SK-N-SH (cell line): ENCODE data around the gene DCAF5. TPM values are rescaled to one million over a fixed set of nuclear protein-coding genes. Genes with fewer than 3 reads are reported as not detected.
A peak's percentile ranks its signal among the peaks of the same experiment; 100 is the strongest.

Experiments
- CTCF ChIA-PET: fragments of 300-600, 350-600 bp; formaldehyde crosslinking; extraction: SDS; loops from one replicate; lab custom pipeline; 2021; lab: Yijun Ruan, JAX
- POLR2A ChIA-PET: fragments of 350-600 bp; sonication (Branson Sonifier 250); formaldehyde crosslinking; extraction: SDS; loops from one replicate; lab custom pipeline; 2020; ENCODE audit warnings: antibody characterized with exemption, inconsistent platforms; lab: Yijun Ruan, JAX
- DNase-seq: peaks from one replicate; pipeline ENCODE4 v3.0.0; 2012
- H2AFZ ChIP-seq: fragments of 200-600 bp; sonication (generic); 2 replicates; pipeline ENCODE4 v1.8.1; 2016; ENCODE audit warnings: antibody characterized with exemption, mild to moderate bottlenecking, low read depth
- H3F3A ChIP-seq: fragments of 200-600 bp; sonication (generic); replicated peaks from 2 replicates; pipeline ENCODE3; 2016; ENCODE audit warnings: antibody characterized with exemption, mild to moderate bottlenecking; ENCODE audit not compliant: insufficient read depth
- H3K27ac ChIP-seq, 2 experiments: fragments of 200-500 bp in 1 of 2; fragments of 200-600 bp in 1 of 2; sonication (Bioruptor generic) in 1 of 2; sonication (generic), shearing (Covaris generic) in 1 of 2; 2 replicates each; pipeline versions ENCODE4 v1.5.1 to v1.6.1; 2014 to 2016; ENCODE audit warnings: low read depth in 2 of 2, inconsistent platforms in 1 of 2, low read length in 1 of 2, mild to moderate bottlenecking in 1 of 2, mixed read lengths in 1 of 2
- H3K27me3 ChIP-seq: fragments of 200-600 bp; sonication (generic), shearing (Covaris generic); 2 replicates; pipeline ENCODE4 v1.6.1; 2016; ENCODE audit warnings: mixed run types; ENCODE audit not compliant: insufficient read depth
- H3K36me3 ChIP-seq, 2 experiments: fragments of 200-500 bp in 1 of 2; fragments of 200-600 bp in 1 of 2; sonication (Bioruptor generic) in 1 of 2; sonication (generic) in 1 of 2; replicated peaks in 1 of 2; 2 replicates each; pipeline versions ENCODE3 to v1.5.1; 2014 to 2016; ENCODE audit warnings: low read length in 1 of 2, mild to moderate bottlenecking in 1 of 2; ENCODE audit not compliant: insufficient read depth in 2 of 2, control insufficient read depth in 1 of 2
- H3K4me1 ChIP-seq, 2 experiments: fragments of 200-500 bp in 1 of 2; fragments of 200-600 bp in 1 of 2; sonication (Bioruptor generic) in 1 of 2; sonication (generic), shearing (Covaris generic) in 1 of 2; 2 replicates each; pipeline versions ENCODE4 v1.5.1 to v1.6.1; 2014 to 2016; ENCODE audit warnings: low read depth in 1 of 2, low read length in 1 of 2, mixed run types in 1 of 2; ENCODE audit not compliant: insufficient read depth in 2 of 2, control insufficient read depth in 1 of 2
- H3K4me2 ChIP-seq: fragments of 200-600 bp; sonication (generic), shearing (Covaris generic); 2 replicates; pipeline ENCODE4 v1.6.1; 2017; ENCODE audit warnings: mixed run types
- H3K4me3 ChIP-seq, 2 experiments: fragments of 200-500 bp in 1 of 2; fragments of 200-600 bp in 1 of 2; sonication (Bioruptor generic) in 1 of 2; sonication (generic), shearing (Covaris generic) in 1 of 2; 2 replicates each; pipeline versions ENCODE4 v1.5.1 to v1.8.1; 2014 to 2016; ENCODE audit warnings: low read depth in 2 of 2, inconsistent platforms in 1 of 2, low read length in 1 of 2, mild to moderate bottlenecking in 1 of 2, mixed read lengths in 1 of 2, moderate library complexity in 1 of 2
- H3K79me2 ChIP-seq: fragments of 200-600 bp; sonication (generic); 2 replicates; pipeline ENCODE4 v1.8.1; 2017; ENCODE audit warnings: mild to moderate bottlenecking; ENCODE audit not compliant: insufficient read depth
- H3K9ac ChIP-seq: fragments of 200-600 bp; sonication (generic); 2 replicates; pipeline ENCODE4 v1.6.1; 2017; ENCODE audit warnings: mixed run types
- H3K9me2 ChIP-seq: fragments of 200-600 bp; sonication (generic); 2 replicates; pipeline ENCODE4 v1.6.1; 2017; ENCODE audit warnings: mixed run types
- H3K9me3 ChIP-seq: fragments of 200-600 bp; sonication (generic); 2 replicates; pipeline ENCODE4 v1.6.1; 2017; ENCODE audit warnings: mixed run types, mild to moderate bottlenecking, moderate library complexity
- H4K20me1 ChIP-seq: fragments of 200-600 bp; sonication (generic); 2 replicates; pipeline ENCODE4 v1.6.1; 2017; ENCODE audit warnings: mild to moderate bottlenecking, mixed run types; ENCODE audit not compliant: insufficient read depth
- CHD2 ChIP-seq: fragments of 150-350 bp; IDR thresholded peaks from 2 replicates; pipeline ENCODE4 v1.6.1; 2018; ENCODE audit warnings: low read length; ENCODE audit not compliant: partially characterized antibody
- ELF1 ChIP-seq: IDR thresholded peaks from 2 replicates; pipeline ENCODE4 v1.4.0; 2012
- EP300 ChIP-seq, 2 experiments: IDR thresholded peaks; 2 replicates each; pipeline versions ENCODE4 v1.4.0 to v1.6.1; 2012; ENCODE audit warnings: borderline replicate concordance in 1 of 2, low read depth in 1 of 2, low read length in 1 of 2
- FOXM1 ChIP-seq: IDR thresholded peaks from 2 replicates; pipeline ENCODE4 v1.4.0; 2012; ENCODE audit warnings: low read depth, mild to moderate bottlenecking
- GATA2 ChIP-seq: sonication (generic); formaldehyde crosslinking; IDR thresholded peaks from 2 replicates; pipeline ENCODE4 v1.5.0; 2020; ENCODE audit warnings: mild to moderate bottlenecking, missing genetic modification reagents
- IRF3 ChIP-seq: fragments of 150-350 bp; IDR thresholded peaks from 2 replicates; pipeline ENCODE4 v1.6.1; 2016; ENCODE audit warnings: mild to moderate bottlenecking, low read depth, low read length
- JUND ChIP-seq: IDR thresholded peaks from 2 replicates; pipeline ENCODE4 v1.4.0; 2012
- MAX ChIP-seq: IDR thresholded peaks from 2 replicates; pipeline ENCODE4 v1.4.0; 2012; ENCODE audit warnings: low read depth
- MXI1 ChIP-seq: IDR thresholded peaks from 2 replicates; pipeline ENCODE4 v1.6.1; 2012; ENCODE audit warnings: mild to moderate bottlenecking, low read depth, low read length, improper control_type of control experiment
- NFIC ChIP-seq: IDR thresholded peaks from 2 replicates; pipeline ENCODE4 v1.4.0; 2012; ENCODE audit warnings: borderline replicate concordance
- PBX3 ChIP-seq: IDR thresholded peaks from 2 replicates; pipeline ENCODE4; 2012
- RAD21 ChIP-seq: IDR thresholded peaks from 2 replicates; pipeline ENCODE4 v1.6.1; 2012; ENCODE audit warnings: mild to moderate bottlenecking, low read length
- RCOR1 ChIP-seq: fragments of 150-350 bp; IDR thresholded peaks from 2 replicates; pipeline ENCODE4 v1.6.1; 2017; ENCODE audit warnings: antibody characterized with exemption, low read length
- RXRA ChIP-seq: IDR thresholded peaks from 2 replicates; pipeline ENCODE4 v1.4.0; 2012; ENCODE audit warnings: low read depth, mild to moderate bottlenecking, borderline replicate concordance
- SIN3A ChIP-seq: IDR thresholded peaks from 2 replicates; pipeline ENCODE4 v1.6.1; 2012; ENCODE audit warnings: low read depth, mild to moderate bottlenecking, low read length, moderate library complexity, borderline replicate concordance
- TAF1 ChIP-seq: IDR thresholded peaks from 2 replicates; pipeline ENCODE4 v1.6.1; 2012; ENCODE audit warnings: low read depth, mild to moderate bottlenecking, low read length, moderate library complexity, borderline replicate concordance
- TCF12 ChIP-seq: IDR thresholded peaks from 2 replicates; pipeline ENCODE4 v1.4.0; 2012
- USF2 ChIP-seq: fragments of 150-350 bp; IDR thresholded peaks from 2 replicates; pipeline ENCODE4 v1.6.1; 2017; ENCODE audit warnings: antibody characterized with exemption, low read length, low read depth, borderline replicate concordance
- YY1 ChIP-seq: IDR thresholded peaks from 2 replicates; pipeline ENCODE4 v1.4.0; 2012; ENCODE audit warnings: low read depth, mild to moderate bottlenecking
- WGBS: methylation state at CpG from one replicate; pipeline ENCODE4 v1.1.6; 2017; ENCODE audit warnings: low lambda C conversion rate; 5-methylcytosine and 5-hydroxymethylcytosine counted together
- polyA plus RNA-seq, 3 experiments: library from polyadenylated mRNA; depleted of rRNA; stranded (reverse); fragments of >200 nt; gene quantifications; 2 replicates each; pipeline ENCODE4 v1.2.3, GENCODE V29; 2012

The DCAF5 gene
- polyA plus RNA-seq, 1 of the 3 experiments (the other 2 are of a cell fraction): 26.7 TPM

GRCh38 chr14:69013943-69014782 lies 138.8 kb downstream of the DCAF5 start:
- peak overlapping the region; percentile 28; the same call in 1 of the 2 replicates for H3K4me2 ChIP-seq
- peak overlapping the region; percentile 48; the same call in 1 of the 2 replicates for H2AFZ ChIP-seq
- H4K20me1 ChIP-seq: no peaks in the 10 kb centered on the region
- H3K4me3 ChIP-seq: no peak overlapping the region
- ChIA-PET CTCF (interaction anchor here (0.9 to 1.7 kb wide), 6 partner anchors 10 to 103 kb away, joined by 3 to 5 read pairs (median 4); no protein-coding TSS in a partner anchor), POLR2A (interaction anchor here (1.0 to 1.1 kb wide), 2 partner anchors 24 to 92 kb away, joined by 4 read pairs; no protein-coding TSS in a partner anchor)
- H3K9me3 ChIP-seq: no peaks in the 10 kb centered on the region
- H3K9ac ChIP-seq: no peak overlapping the region
- no peaks in the 10 kb centered on the region for H3K9me2 ChIP-seq
- WGBS: 60% methylated on average over 6 of the region's 12 CpGs
- peaks cover 4% of the 10 kb centered on the region for H3F3A ChIP-seq
- peak overlapping the region in 1 of 2 experiments; percentile 29; a peak in 2 of 4 replicates for H3K27ac ChIP-seq
- peaks cover 8 to 16% of the 10 kb centered on the region in 2 experiments; a peak in 2 of 4 replicates for H3K4me1 ChIP-seq
- no peaks in the 10 kb centered on the region for H3K27me3 ChIP-seq
- DNase-seq: peak; percentile 69
- peak; percentile 83 for TF ChIP-seq GATA2
- TF ChIP-seq EP300 (IDR thresholded peaks at IDR 0.05; ENCODE audit: borderline replicate concordance in 1 of 2, low read depth in 1 of 2, low read length in 1 of 2): peak in 1 of 2 experiments; percentile 77; a peak in 2 of 4 replicates
- no peak for TF ChIP-seq MAX
- TF ChIP-seq CHD2: peak; percentile 56
- no peak for TF ChIP-seq YY1
- no peak; the same call in 1 of the 2 replicates for TF ChIP-seq MXI1
- TF ChIP-seq NFIC: peak; percentile 11; the same call in 1 of the 2 replicates
- no peak for TF ChIP-seq ELF1
- TF ChIP-seq RCOR1: peak; percentile 84; the same call in 1 of the 2 replicates
- no peak for TF ChIP-seq IRF3
- TF ChIP-seq FOXM1: no peak
- TF ChIP-seq TCF12: peak; percentile 37; the same call in 1 of the 2 replicates
- peak; percentile 22; the same call in 1 of the 2 replicates for TF ChIP-seq RAD21
- TF ChIP-seq USF2: no peak
- no peak for TF ChIP-seq RXRA
- TF ChIP-seq PBX3: no peak
- no peak for TF ChIP-seq SIN3A
- no peak for TF ChIP-seq TAF1
- TF ChIP-seq JUND: no peak
- H3K79me2 ChIP-seq: no peaks in the 10 kb centered on the region
- no peaks in the 10 kb centered on the region for H3K36me3 ChIP-seq
